GM18873 (cell line): ENCODE results near the gene IFNW1.
"Not testable (repeated sequence)": the region's sequence is repeated elsewhere in the genome, so short reads cannot be mapped to it uniquely, and the experiment has no call there.

Experiments used
- ATAC-seq: cut with Tn5 transposase; IDR thresholded peaks from one replicate; pipeline ENCODE4 v1.9.1; 2021; ENCODE audit warnings: mild to moderate bottlenecking, moderate library complexity, moderate number of reproducible peaks; ENCODE audit not compliant: unreplicated experiment, low FRiP score

The IFNW1 gene

DNA sequence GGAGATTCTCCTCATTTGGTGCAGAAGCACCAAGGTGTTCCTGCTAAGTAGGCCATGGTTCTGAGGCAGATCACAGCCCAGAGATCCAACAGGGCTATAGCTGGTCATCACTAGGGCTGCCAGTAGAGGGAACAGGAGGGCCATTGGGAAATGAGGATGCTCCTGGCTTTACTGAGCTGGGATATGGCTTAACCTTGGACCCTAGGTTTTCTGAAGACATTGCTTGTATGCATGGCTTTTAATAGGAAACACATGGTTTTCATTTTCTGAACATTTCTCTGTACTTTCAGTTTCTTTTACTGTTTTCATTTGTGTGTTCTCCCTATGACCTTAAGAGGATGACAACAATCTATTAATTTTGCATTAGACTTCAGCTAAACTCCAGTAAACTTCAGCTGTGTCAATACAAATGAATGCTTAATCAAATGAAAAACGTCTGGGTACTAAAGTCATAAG is at the start of gene IFNW1:
Gene IFNW1, minus strand, starts transcription at position 406 of the 456 bp plus-strand sequence. Its CDS starts 262 bp downstream, at position 144.
- no peak for ATAC-seq

DNA sequence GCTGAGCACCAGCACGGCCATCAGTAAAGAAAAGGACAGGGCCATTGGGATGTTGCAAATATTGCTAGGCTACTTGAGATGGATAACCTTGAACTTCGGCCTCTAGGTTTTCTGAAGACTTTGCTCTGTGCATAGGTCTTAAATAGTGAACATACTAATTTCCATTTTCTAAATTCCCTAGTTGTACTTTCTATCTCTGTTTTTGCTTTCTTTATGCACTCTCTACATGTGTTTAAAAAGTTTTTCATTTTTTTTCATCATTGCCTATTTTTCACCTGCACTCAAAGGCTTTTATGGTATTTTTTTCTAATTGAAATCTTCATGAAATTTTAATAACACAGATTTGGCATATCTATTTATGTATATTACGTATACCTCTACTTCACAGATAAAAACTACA is 45.9 kb upstream of the IFNW1 start, which contains the start of gene IFNA4:
Gene IFNA4, minus strand, starts transcription at position 101 of the 400 bp plus-strand sequence. Its CDS starts 56 bp downstream, at position 45.
- not testable (repeated sequence) for ATAC-seq

GRCh38 chr9:21182810-21183736 is 41.4 kb upstream of the IFNW1 start:
- peak; percentile 69 for ATAC-seq

GRCh38 chr9:21174671-21175070 is 33.0 kb upstream of the IFNW1 start:
- no peak for ATAC-seq

GRCh38 chr9:21172156-21172555 is 30.5 kb upstream of the IFNW1 start:
- no peak for ATAC-seq

- no peak for ATAC-seq
Observed at GRCh38 chr9:21171351-21171750, 29.7 kb upstream of the IFNW1 start.

- not testable (repeated sequence) for ATAC-seq
Observed at GRCh38 chr9:21166560-21166959, 24.9 kb upstream of the IFNW1 start, which contains the start of gene IFNA21. TSS of gene IFNA21 (minus strand) at chr9:21166660. CDS start at chr9:21166612, 48 bp downstream.

- no peak for ATAC-seq
Observed at GRCh38 chr9:21165516-21165915, 23.9 kb upstream of the IFNW1 start.

DNA sequence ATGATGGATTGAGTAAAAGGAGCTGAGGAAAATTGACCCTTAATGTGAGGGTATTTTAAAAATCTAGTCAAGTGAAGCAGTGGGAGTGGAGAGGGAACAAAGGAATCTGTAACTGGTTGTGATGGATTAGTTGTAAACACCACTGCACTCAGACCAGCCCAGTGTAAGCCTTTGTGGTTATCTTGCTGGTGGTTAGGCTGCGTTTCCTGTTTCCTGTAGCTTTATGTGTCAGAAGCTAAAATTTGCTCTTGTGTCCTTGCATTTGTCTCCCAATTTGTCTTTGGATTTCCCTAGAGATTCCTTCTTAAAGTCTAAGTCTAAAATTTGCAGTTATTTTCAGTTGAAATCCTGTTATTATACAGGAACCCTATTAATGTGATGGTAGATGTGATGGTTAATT is 18.5 kb upstream of the IFNW1 start:
- peak; percentile 87 for ATAC-seq

- ATAC-seq, result no peak
Observed at GRCh38 chr9:21155501-21155900, 13.9 kb upstream of the IFNW1 start.

GRCh38 chr9:21154018-21154608 is 12.5 kb upstream of the IFNW1 start:
- peak; percentile 82 for ATAC-seq

GRCh38 chr9:21153336-21154017 is 11.8 kb upstream of the IFNW1 start:
- peak; percentile 15 for ATAC-seq

GRCh38 chr9:21144603-21145002 is 3.0 kb upstream of the IFNW1 start:
- peak; percentile 48 for ATAC-seq

- no peak for ATAC-seq
Observed at GRCh38 chr9:21137020-21137419, 4.6 kb downstream of the IFNW1 start.

- no peak for ATAC-seq
Observed at GRCh38 chr9:21135736-21136135, 5.9 kb downstream of the IFNW1 start.

GRCh38 chr9:21128186-21128585 is 13.4 kb downstream of the IFNW1 start:
- not testable (repeated sequence) for ATAC-seq

DNA sequence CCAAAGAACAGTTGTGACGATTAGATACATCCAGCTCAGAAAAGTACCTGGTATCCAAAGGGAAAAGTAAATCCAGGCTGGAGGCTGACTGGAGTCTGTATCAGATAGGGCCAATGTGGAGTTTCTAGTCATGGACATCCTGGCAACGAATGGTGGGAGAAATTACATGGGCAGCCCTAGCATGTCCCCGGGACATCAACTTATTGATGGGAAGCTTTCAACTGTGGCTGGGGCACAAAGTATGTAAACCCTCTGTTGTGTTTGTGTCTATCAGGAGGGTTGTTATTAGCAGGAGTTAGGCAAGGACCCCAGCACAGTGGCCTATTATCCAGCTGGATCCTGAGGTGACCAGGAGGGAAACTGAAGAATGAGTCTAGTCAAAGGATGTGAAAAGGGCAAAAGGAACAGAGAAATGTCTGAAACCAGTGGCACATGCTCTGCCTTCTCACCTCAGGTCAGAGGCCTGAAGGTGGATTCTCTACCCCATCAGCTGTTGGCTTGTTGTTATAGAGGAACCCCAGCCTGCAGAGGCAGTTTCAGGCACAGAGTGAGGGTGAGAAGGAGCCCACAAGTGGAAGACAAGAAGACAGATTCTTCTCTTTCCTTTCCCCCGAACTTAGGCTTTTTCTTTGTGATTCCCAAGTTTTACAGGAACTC is 19.9 kb downstream of the IFNW1 start:
- peak; percentile 88 for ATAC-seq

- ATAC-seq, result no peak
Observed at GRCh38 chr9:21121079-21121478, 20.6 kb downstream of the IFNW1 start.

GRCh38 chr9:21119093-21119770 is 22.4 kb downstream of the IFNW1 start:
- no peak for ATAC-seq

DNA sequence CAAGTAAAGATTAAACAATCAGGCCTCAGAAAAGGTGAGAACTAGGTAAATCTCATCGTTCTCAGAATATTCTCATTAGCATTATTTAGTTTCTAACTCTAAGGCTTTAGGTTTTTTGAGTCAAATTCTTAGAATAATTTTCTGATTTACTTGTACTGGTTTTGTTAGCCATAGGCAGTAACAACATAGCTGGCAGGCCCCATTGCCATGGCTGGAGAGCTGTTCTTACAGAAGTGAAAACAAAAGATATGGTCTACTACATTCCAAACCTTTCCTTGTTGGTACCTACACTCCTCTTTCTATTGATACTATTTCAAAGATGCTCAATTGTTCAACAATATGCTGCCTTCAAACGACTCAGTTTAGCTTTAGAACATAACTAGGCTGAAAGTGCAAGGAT is 27.3 kb downstream of the IFNW1 start:
- ATAC-seq, result no peak
